Endodermal cell (in vitro differentiated cells): ENCODE measurements around the gene PNN. TPM values are rescaled to one million over a fixed set of nuclear protein-coding genes. Genes with fewer than 3 reads are reported as not detected.

Experiments
- DNase-seq: peaks from one replicate; pipeline ENCODE4 v3.0.0-alpha.2; 2017
- H3K27ac ChIP-seq: 2 replicates; pipeline ENCODE4 v1.5.1; 2013; ENCODE audit warnings: mild to moderate bottlenecking, low read depth, low read length, moderate library complexity
- H3K27me3 ChIP-seq: 2 replicates; pipeline ENCODE4 v1.6.1; 2013; ENCODE audit warnings: mild to moderate bottlenecking, low read length, moderate library complexity; ENCODE audit not compliant: insufficient read depth, control insufficient read depth, poor library complexity, severe bottlenecking
- H3K36me3 ChIP-seq: 2 replicates; pipeline ENCODE4 v1.7.0; 2013; ENCODE audit warnings: mild to moderate bottlenecking, low read length, moderate library complexity; ENCODE audit not compliant: control insufficient read depth, insufficient read depth
- H3K4me1 ChIP-seq: one replicate; pipeline ENCODE4 v1.7.0; 2013; ENCODE audit warnings: low read length; ENCODE audit not compliant: control insufficient read depth, insufficient read depth
- H3K4me3 ChIP-seq: 2 replicates; pipeline ENCODE4 v1.5.1; 2013; ENCODE audit warnings: mild to moderate bottlenecking, low read length, moderate library complexity
- H3K9ac ChIP-seq: 2 replicates; pipeline ENCODE4 v1.6.1; 2013; ENCODE audit warnings: mild to moderate bottlenecking, low read length, moderate library complexity; ENCODE audit not compliant: poor library complexity, severe bottlenecking; ENCODE audit errors: extremely low read depth
- H3K9me3 ChIP-seq: 2 replicates; pipeline ENCODE4 v1.6.1; 2013; ENCODE audit warnings: mild to moderate bottlenecking, low read length, moderate library complexity; ENCODE audit not compliant: control insufficient read depth
- H3K27ac Mint-ChIP-seq: 2 replicates; pipeline ENCODE4 v1.8.0; 2020; ENCODE audit warnings: mixed read lengths
- H3K27me3 Mint-ChIP-seq: 2 replicates; pipeline ENCODE4 v1.8.0; 2021; ENCODE audit warnings: mild to moderate bottlenecking, mixed read lengths; ENCODE audit not compliant: insufficient read depth
- H3K36me3 Mint-ChIP-seq: 2 replicates; pipeline ENCODE4 v1.8.0; 2020; ENCODE audit warnings: low read depth, mixed read lengths
- H3K4me1 Mint-ChIP-seq: 2 replicates; pipeline ENCODE4 v1.8.0; 2020; ENCODE audit warnings: mixed read lengths
- H3K4me3 Mint-ChIP-seq: 2 replicates; pipeline ENCODE4 v1.8.0; 2020; ENCODE audit warnings: mild to moderate bottlenecking, moderate library complexity, mixed read lengths
- H3K9me3 Mint-ChIP-seq: 2 replicates; pipeline ENCODE4 v1.8.0; 2020; ENCODE audit warnings: mild to moderate bottlenecking, mixed read lengths
- WGBS, 2 experiments: methylation state at CpG; one replicate each; pipeline versions ENCODE4 v1.1.5 to v1.1.7; 2013; ENCODE audit warnings: missing lambda C conversion rate in 2 of 2, mixed read lengths in 1 of 2; ENCODE audit not compliant: insufficient coverage in 1 of 2, insufficient read length in 1 of 2; 5-methylcytosine and 5-hydroxymethylcytosine counted together
- total RNA-seq, 2 donors: library from RNA; stranded (reverse); fragmentation: NEBNext Ultra II Directional in 1 of 2; extraction: Animal tissue kit (Norgen Biotek cat#: 25700) in 1 of 2; gene quantifications; 2 replicates in 1 of 2; 3 replicates in 1 of 2; pipeline ENCODE4 v1.2.1, GENCODE V29; 2021
- TF ChIP-seq, protein P1 (sequence below): fragments of 200-600 bp; sonication (generic); conservative IDR thresholded peaks from 2 replicates; pipeline ENCODE4 v1.5.0; 2021; ENCODE audit warnings: antibody characterized with exemption, mild to moderate bottlenecking

The PNN gene
- total RNA-seq, 2 donors from 2014 or later: 122 to 148 TPM

DNA sequence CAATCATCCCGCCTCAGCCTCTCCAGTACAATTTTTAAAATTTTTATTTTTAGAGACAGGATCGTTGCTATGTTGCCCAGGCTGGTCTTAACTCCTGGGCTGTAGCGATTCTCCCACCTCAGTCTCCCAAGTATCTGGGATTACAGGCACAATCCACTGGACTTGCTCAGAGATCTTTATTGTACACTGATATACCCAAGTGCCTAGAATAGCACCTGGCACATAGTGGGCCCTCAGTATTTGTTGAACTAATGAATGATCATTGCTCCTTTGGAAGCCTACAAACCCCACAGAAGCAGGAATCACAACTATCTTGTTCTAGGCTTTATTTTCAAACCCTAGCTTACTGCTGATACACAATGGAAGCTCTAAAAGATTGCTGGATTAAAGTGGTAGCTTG, 1.9 kb upstream of the PNN start:
- no peak overlapping the region for H3K27ac Mint-ChIP-seq
- no peaks in the 10 kb centered on the region for H3K9me3 Mint-ChIP-seq
- no peak overlapping the region for H3K4me3 Mint-ChIP-seq
- peaks cover 27% of the 10 kb centered on the region for H3K36me3 Mint-ChIP-seq
- H3K9ac ChIP-seq: no peak overlapping the region
- H3K4me1 Mint-ChIP-seq: peaks cover 23% of the 10 kb centered on the region
- no peaks in the 10 kb centered on the region for H3K9me3 ChIP-seq
- DNase-seq: no peak
- no peak overlapping the region for H3K27ac ChIP-seq
- WGBS, 2 experiments: 95 to 97% methylated on average over 3 of the region's 3 CpGs
- H3K27me3 Mint-ChIP-seq: no peaks in the 10 kb centered on the region
- H3K4me1 ChIP-seq: peaks cover 10% of the 10 kb centered on the region
- H3K36me3 ChIP-seq: peaks cover 23% of the 10 kb centered on the region
- no peaks in the 10 kb centered on the region for H3K27me3 ChIP-seq
- no peak overlapping the region for H3K4me3 ChIP-seq
- TF ChIP-seq, protein P1, sequence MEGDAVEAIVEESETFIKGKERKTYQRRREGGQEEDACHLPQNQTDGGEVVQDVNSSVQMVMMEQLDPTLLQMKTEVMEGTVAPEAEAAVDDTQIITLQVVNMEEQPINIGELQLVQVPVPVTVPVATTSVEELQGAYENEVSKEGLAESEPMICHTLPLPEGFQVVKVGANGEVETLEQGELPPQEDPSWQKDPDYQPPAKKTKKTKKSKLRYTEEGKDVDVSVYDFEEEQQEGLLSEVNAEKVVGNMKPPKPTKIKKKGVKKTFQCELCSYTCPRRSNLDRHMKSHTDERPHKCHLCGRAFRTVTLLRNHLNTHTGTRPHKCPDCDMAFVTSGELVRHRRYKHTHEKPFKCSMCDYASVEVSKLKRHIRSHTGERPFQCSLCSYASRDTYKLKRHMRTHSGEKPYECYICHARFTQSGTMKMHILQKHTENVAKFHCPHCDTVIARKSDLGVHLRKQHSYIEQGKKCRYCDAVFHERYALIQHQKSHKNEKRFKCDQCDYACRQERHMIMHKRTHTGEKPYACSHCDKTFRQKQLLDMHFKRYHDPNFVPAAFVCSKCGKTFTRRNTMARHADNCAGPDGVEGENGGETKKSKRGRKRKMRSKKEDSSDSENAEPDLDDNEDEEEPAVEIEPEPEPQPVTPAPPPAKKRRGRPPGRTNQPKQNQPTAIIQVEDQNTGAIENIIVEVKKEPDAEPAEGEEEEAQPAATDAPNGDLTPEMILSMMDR: no peak

DNA sequence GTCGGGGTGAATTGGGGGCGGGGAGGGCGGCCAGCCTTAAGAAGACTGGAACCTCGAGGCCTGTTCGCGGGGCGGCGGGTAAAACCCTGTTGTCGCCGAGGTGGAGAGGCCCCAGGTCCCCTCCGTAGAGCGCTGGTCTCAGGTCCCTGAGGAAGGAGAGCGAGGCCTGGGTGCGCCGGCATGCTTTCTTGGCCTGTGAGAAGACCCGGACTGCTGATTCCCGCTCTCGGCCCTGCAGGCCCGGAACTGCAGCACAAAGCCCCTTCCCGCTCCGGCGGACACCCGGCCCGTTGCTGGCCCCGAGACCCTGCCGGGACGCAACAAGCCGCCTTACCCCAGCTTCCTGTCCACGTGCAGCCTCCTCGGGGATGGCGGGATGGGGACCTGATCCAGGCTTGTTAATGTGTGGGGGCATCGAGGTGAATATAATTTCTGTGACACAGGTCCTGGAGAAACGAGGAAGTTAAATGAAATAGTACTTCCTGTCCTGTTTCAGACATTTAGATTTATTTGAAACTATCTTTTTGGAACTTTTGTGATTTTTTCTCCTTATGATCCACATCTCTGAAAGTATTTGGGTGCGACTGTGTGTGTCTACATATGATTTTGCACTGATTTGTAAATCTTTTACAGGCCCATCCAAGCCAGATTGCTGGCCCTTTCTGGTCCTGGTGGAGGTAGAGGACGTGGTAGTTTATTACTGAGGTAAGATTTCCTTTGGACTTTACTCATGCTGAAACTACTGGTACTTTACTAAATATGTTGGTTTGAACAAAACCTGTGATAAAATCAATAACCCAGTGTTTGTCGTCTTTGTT, 600 bp downstream of the PNN start:
- peaks cover 10% of the 10 kb centered on the region for H3K4me1 ChIP-seq
- peak overlapping the region; percentile 98 for H3K9ac ChIP-seq
- TF ChIP-seq, protein P1: no peak
- peak; percentile 71 for DNase-seq
- WGBS, 2 experiments: 0 to 1% methylated on average over 12 to 36 of the region's 36 CpGs
- Mint-ChIP-seq H3K27me3 (no peaks in the 10 kb centered on the region), H3K9me3 (no peaks in the 10 kb centered on the region), H3K4me1 (peaks cover 22% of the 10 kb centered on the region), H3K4me3 (peak overlapping the region; percentile 97), H3K36me3 (peaks cover 39% of the 10 kb centered on the region), H3K27ac (peak overlapping the region; percentile 100)
- H3K4me3 ChIP-seq: peak overlapping the region; percentile 94
- H3K9me3 ChIP-seq: no peaks in the 10 kb centered on the region
- H3K27me3 ChIP-seq: no peaks in the 10 kb centered on the region
- H3K27ac ChIP-seq: peak overlapping the region; percentile 95
- peaks cover 47% of the 10 kb centered on the region for H3K36me3 ChIP-seq

DNA sequence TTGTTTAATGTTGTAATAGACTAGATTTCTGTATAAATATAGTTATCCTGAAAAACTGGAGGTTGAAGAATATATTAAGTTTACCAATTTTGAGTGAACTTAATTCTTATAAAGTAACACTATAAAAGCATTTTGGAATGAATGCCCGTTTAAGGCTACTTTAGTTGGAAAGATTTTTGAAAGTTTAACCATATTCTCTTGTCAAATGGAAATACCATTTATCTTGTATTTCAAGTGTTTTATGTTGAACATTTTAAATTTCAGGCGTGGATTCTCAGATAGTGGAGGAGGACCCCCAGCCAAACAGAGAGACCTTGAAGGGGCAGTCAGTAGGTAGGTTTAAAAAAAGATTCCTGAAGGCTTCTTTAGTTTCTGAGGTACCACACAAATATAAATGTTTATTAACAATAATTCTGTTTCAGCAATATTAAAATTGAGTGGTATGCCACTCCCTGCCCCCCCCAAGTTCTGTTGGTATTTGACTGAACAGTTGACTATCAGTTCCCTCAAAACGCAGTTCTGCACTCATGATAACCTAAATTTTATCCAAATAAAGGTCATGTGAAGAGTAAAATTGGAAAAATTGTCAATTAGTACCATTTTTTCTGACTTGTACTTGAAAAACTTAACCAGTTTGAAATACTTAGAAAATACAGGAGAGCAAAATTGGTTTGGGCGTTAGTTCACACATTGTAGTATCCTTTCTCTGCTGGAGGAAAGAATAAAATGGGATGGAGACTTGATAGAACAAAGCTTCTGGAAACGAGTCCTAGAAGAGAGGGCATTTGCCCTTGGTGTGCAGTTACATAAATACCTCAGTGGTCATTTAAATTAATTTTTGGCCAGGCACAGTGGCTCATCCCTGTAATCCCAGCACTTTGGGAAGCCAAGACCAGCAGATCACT, 1.5 kb downstream of the PNN start:
- DNase-seq: no peak
- no peak overlapping the region for H3K27ac ChIP-seq
- peaks cover 14% of the 10 kb centered on the region for H3K4me1 ChIP-seq
- H3K27me3 ChIP-seq: no peaks in the 10 kb centered on the region
- H3K9ac ChIP-seq: peak overlapping the region; percentile 98
- Mint-ChIP-seq H3K27ac (peak overlapping the region; percentile 100), H3K4me3 (peak overlapping the region; percentile 97), H3K27me3 (no peaks in the 10 kb centered on the region), H3K9me3 (no peaks in the 10 kb centered on the region), H3K4me1 (peaks cover 18% of the 10 kb centered on the region), H3K36me3 (peaks cover 39% of the 10 kb centered on the region)
- peaks cover 56% of the 10 kb centered on the region for H3K36me3 ChIP-seq
- peak overlapping the region; percentile 94 for H3K4me3 ChIP-seq
- TF ChIP-seq, protein P1: no peak
- WGBS, 2 experiments: 80 to 85% methylated on average over 2 to 5 of the region's 5 CpGs
- no peaks in the 10 kb centered on the region for H3K9me3 ChIP-seq
